ENCODE measurements around the gene TMEM43. TPM values are rescaled to one million over a fixed set of nuclear protein-coding genes. Genes with fewer than 3 reads are reported as not detected.

Gene TMEM43
- total and polyA plus RNA-seq, 2 of the 8 experiments (the other 6 are each of a cell fraction or from before 2014, with no cell fraction given) = 27.0 to 33.7 TPM

- no peaks in the 10 kb centered on the region for H3K79me1 ChIP-seq (ENCODE audit: low read depth, low read length)
- no peak overlapping the region for H3K4ac ChIP-seq (replicated peaks; ENCODE audit: insufficient read length, low read depth, low read length)
- no peak overlapping the region for H3K23ac ChIP-seq (ENCODE audit: insufficient read length)
- POLR2A ChIA-PET (ENCODE audit: partially characterized antibody) = interaction anchor here (1.0 to 6.2 kb wide), 2 partner anchors 13 to 40 kb away, joined by 3 to 32 read pairs; partner anchors contain the start of genes CHCHD4, LSM3, TMEM43 and XPC
- peaks cover 2 to 18% (median 15%) of the 10 kb centered on the region in 4 experiments; a peak in 5 of 8 replicates for H3K36me3 ChIP-seq (ENCODE audit: control insufficient read depth in 2 of 4, insufficient read depth in 4 of 4, low read length in 3 of 4)
- no peak overlapping the region for H3K9ac ChIP-seq (replicated peaks in 1 of 4; ENCODE audit: extremely low read depth in 1 of 4, low read depth in 3 of 4, low read length in 3 of 4)
- H4K8ac ChIP-seq (ENCODE audit: extremely low read depth, insufficient read depth, low read length) = no peak overlapping the region
- no peaks in the 10 kb centered on the region for H3K27me3 ChIP-seq (replicated peaks in 1 of 4; ENCODE audit: control insufficient read depth in 3 of 4, extremely low read depth in 1 of 4, insufficient read depth in 3 of 4, low read length in 3 of 4)
- no peak overlapping the region for H3K27ac ChIP-seq (ENCODE audit: low read depth, low read length)
- H2BK120ac ChIP-seq (replicated peaks; ENCODE audit: low read depth, low read length) = no peak overlapping the region
- H3K9me3 ChIP-seq (ENCODE audit: insufficient read depth in 2 of 2, low read depth in 1 of 2, low read length in 1 of 2) = no peaks in the 10 kb centered on the region
- no peak overlapping the region for H4K5ac ChIP-seq (ENCODE audit: insufficient read length, low read depth, low read length)
- H2AFZ ChIP-seq (ENCODE audit: low read length) = no peak overlapping the region
- no peaks in the 10 kb centered on the region for H3K79me2 ChIP-seq (ENCODE audit: control insufficient read depth in 1 of 2, insufficient read depth in 2 of 2, low read length in 2 of 2)
- no peak overlapping the region for H3K14ac ChIP-seq (ENCODE audit: insufficient read length)
- no peaks in the 10 kb centered on the region for H3K4me1 ChIP-seq (replicated peaks in 1 of 4; ENCODE audit: control insufficient read depth in 3 of 4, insufficient read depth in 4 of 4, low read length in 3 of 4)
- CTCF ChIA-PET (ENCODE audit: partially characterized antibody) = interaction anchor here (1.0 to 2.1 kb wide), 5 partner anchors 10 to 242 kb away, joined by 3 to 6 read pairs (median 5); no protein-coding TSS in a partner anchor
- FAIRE-seq (no peak), DNase-seq (ENCODE audit: low read depth in 1 of 2, low spot score in 2 of 2) (no peak)
- WGBS, 2 experiments (ENCODE audit: extremely low coverage in 1 of 2, insufficient coverage in 1 of 2, insufficient read length in 1 of 2, insufficient replicate concordance in 2 of 2, low coverage in 1 of 2, low lambda C conversion rate in 2 of 2, missing lambda C conversion rate in 1 of 2) = 87% methylated on average over 16 of the region's 16 CpGs; no CpG with 5 or more reads in 1 of the 2 experiments
- no peak overlapping the region for H2BK12ac ChIP-seq (ENCODE audit: low read depth, low read length)
- H3K56ac ChIP-seq (replicated peaks; ENCODE audit: insufficient read length, low read depth, low read length) = no peak overlapping the region
- H2BK15ac ChIP-seq (ENCODE audit: low read length) = no peak overlapping the region
- no peak overlapping the region for H4K91ac ChIP-seq (replicated peaks; ENCODE audit: insufficient read length, low read length)
- no peaks in the 10 kb centered on the region for H3K23me2 ChIP-seq (ENCODE audit: low read depth, low read length)
- H3K4me2 ChIP-seq (ENCODE audit: insufficient read depth in 1 of 2, low read depth in 2 of 2, low read length in 2 of 2) = no peak overlapping the region
- no peak overlapping the region for H2AK5ac ChIP-seq (ENCODE audit: low read depth, low read length)
- peaks cover 0 to 13% of the 10 kb centered on the region in 2 experiments for H4K20me1 ChIP-seq (replicated peaks in 1 of 2; ENCODE audit: control insufficient read depth in 1 of 2, insufficient read depth in 2 of 2, low read length in 2 of 2)
- H2BK20ac ChIP-seq (ENCODE audit: low read length) = no peak overlapping the region
- H2BK5ac ChIP-seq (ENCODE audit: low read depth, low read length) = no peak overlapping the region
- no peak overlapping the region for H3K18ac ChIP-seq (ENCODE audit: extremely low read depth, low read length)
- H3K4me3 ChIP-seq (ENCODE audit: extremely low read depth in 1 of 4, insufficient read depth in 2 of 4, low read depth in 3 of 4, low read length in 4 of 4) = no peak overlapping the region
- TF ChIP-seq SIX5 (IDR thresholded peaks at IDR 0.05; ENCODE audit: low read depth, low read length) (no peak), YY1 (IDR thresholded peaks at IDR 0.05; ENCODE audit: low read depth, low read length) (no peak), CTCF (IDR thresholded peaks at IDR 0.05; ENCODE audit: control extremely low read depth in 1 of 3, insufficient read depth in 1 of 3, low read depth in 1 of 3, low read length in 3 of 3) (no peak), JUND (IDR thresholded peaks at IDR 0.05; ENCODE audit: low read length) (no peak), KDM1A (IDR thresholded peaks at IDR 0.05; ENCODE audit: borderline replicate concordance, low read length) (no peak), ASH2L (IDR thresholded peaks at IDR 0.05; ENCODE audit: low read length) (no peak), EZH2 (IDR thresholded peaks at IDR 0.05; ENCODE audit: low read depth, low read length, severe bottlenecking) (no peak), RXRA (IDR thresholded peaks at IDR 0.05; ENCODE audit: insufficient read depth, low read depth, low read length) (no peak), SIRT6 (IDR thresholded peaks at IDR 0.05; ENCODE audit: low read length) (no peak), TEAD4 (IDR thresholded peaks at IDR 0.05; ENCODE audit: low read depth, low read length) (no peak), CEBPB (IDR thresholded peaks at IDR 0.05; ENCODE audit: low read depth, low read length) (no peak)
Observed at GRCh38 chr3:14138109-14138877, 13.4 kb downstream of the TMEM43 start.
